IMR-90 (cell line): Measurements from ENCODE around the gene MAP2K5. TPM values are rescaled to one million over a fixed set of nuclear protein-coding genes. Genes with fewer than 3 reads are reported as not detected.
"Not testable (repeated sequence)": the region's sequence is repeated elsewhere in the genome, so short reads cannot be mapped to it uniquely, and the experiment has no call there.

Experiments
- ATAC-seq: fragments of 200-7000 bp; cut with Tn5 transposase; 2 replicates; pipeline ENCODE4 v1.9.1; 2020; ENCODE audit warnings: low read depth, mild to moderate bottlenecking, moderate library complexity
- BruUV-seq: library from RNA; stranded (reverse); fragments of 400-500 nt; replicated peaks from 2 replicates; lab custom pipeline; 2021; lab: Mats Ljungman, UMichigan
- CTCF ChIA-PET: fragments of 300-600 bp; formaldehyde crosslinking; extraction: SDS; loops from one replicate; lab custom pipeline; 2021; ENCODE audit warnings: antibody characterized with exemption; lab: Yijun Ruan, JAX
- POLR2A ChIA-PET: fragments of 300-600 bp; sonication (Branson Sonifier 250); formaldehyde crosslinking; loops from one replicate; lab custom pipeline; 2022; ENCODE audit warnings: antibody characterized with exemption; ENCODE audit not compliant: unreplicated experiment; lab: Charles Lee
- DNase-seq: peaks from one replicate; pipeline ENCODE4 v3.0.0; 2013
- H2AFZ ChIP-seq: replicated peaks from 2 replicates; pipeline ENCODE3; 2013; ENCODE audit warnings: low read length, mild to moderate bottlenecking; ENCODE audit not compliant: poor library complexity
- H2AK5ac ChIP-seq: 2 replicates; pipeline ENCODE4 v1.6.1; 2013; ENCODE audit warnings: low read depth, low read length, inconsistent platforms
- H2AK9ac ChIP-seq: replicated peaks from 2 replicates; pipeline ENCODE3; 2013; ENCODE audit warnings: mild to moderate bottlenecking, low read depth, low read length, moderate library complexity; ENCODE audit not compliant: poor library complexity
- H2BK120ac ChIP-seq: 2 replicates; pipeline ENCODE4 v1.6.1; 2013; ENCODE audit warnings: low read depth, low read length, inconsistent platforms
- H2BK15ac ChIP-seq: 3 replicates; pipeline ENCODE4 v1.6.1; 2013; ENCODE audit warnings: low read depth, low read length, inconsistent platforms
- H2BK20ac ChIP-seq: 2 replicates; pipeline ENCODE4 v1.6.1; 2013; ENCODE audit warnings: low read depth, mild to moderate bottlenecking, inconsistent platforms, low read length, moderate library complexity
- H2BK5ac ChIP-seq: 2 replicates; pipeline ENCODE4 v1.6.1; 2013; ENCODE audit warnings: mild to moderate bottlenecking, low read depth, low read length, inconsistent platforms; ENCODE audit not compliant: poor library complexity, severe bottlenecking
- H3K14ac ChIP-seq: replicated peaks from 2 replicates; pipeline ENCODE4 v1.6.1; 2013; ENCODE audit warnings: low read depth, low read length, inconsistent platforms
- H3K18ac ChIP-seq: 2 replicates; pipeline ENCODE4 v1.6.1; 2013; ENCODE audit warnings: low read depth, low read length, control low read depth
- H3K23ac ChIP-seq: 2 replicates; pipeline ENCODE4 v1.6.1; 2013; ENCODE audit warnings: low read depth, low read length, inconsistent platforms
- H3K27ac ChIP-seq: 2 replicates; pipeline ENCODE4 v1.5.1; 2013; ENCODE audit warnings: mild to moderate bottlenecking, control low read depth, low read length; ENCODE audit not compliant: insufficient read depth
- H3K27me3 ChIP-seq: 2 replicates; pipeline ENCODE4 v1.6.1; 2013; ENCODE audit warnings: low read length; ENCODE audit not compliant: control insufficient read depth, insufficient read depth
- H3K36me3 ChIP-seq: 2 replicates; pipeline ENCODE4 v1.6.1; 2013; ENCODE audit warnings: low read length, mixed read lengths; ENCODE audit not compliant: control insufficient read depth, insufficient read depth
- H3K4ac ChIP-seq: 2 replicates; pipeline ENCODE4 v1.6.1; 2013; ENCODE audit warnings: low read depth, low read length, inconsistent platforms
- H3K4me1 ChIP-seq: 2 replicates; pipeline ENCODE4 v1.6.1; 2013; ENCODE audit warnings: low read length, mixed read lengths; ENCODE audit not compliant: control insufficient read depth, insufficient read depth
- H3K4me2 ChIP-seq: 2 replicates; pipeline ENCODE4 v1.6.1; 2013; ENCODE audit warnings: low read depth, mild to moderate bottlenecking, control low read depth, low read length, moderate library complexity
- H3K4me3 ChIP-seq: 2 replicates; pipeline ENCODE4 v1.5.1; 2013; ENCODE audit warnings: low read depth, mild to moderate bottlenecking, control low read depth, low read length, moderate library complexity; ENCODE audit not compliant: insufficient read depth
- H3K56ac ChIP-seq: 2 replicates; pipeline ENCODE4 v1.6.1; 2013; ENCODE audit warnings: low read length, inconsistent platforms; ENCODE audit not compliant: insufficient read depth; ENCODE audit errors: extremely low read depth
- H3K79me1 ChIP-seq, 2 experiments: 2 replicates each; pipeline ENCODE4 v1.6.1; 2013; ENCODE audit warnings: low read length in 2 of 2, inconsistent platforms in 1 of 2, low read depth in 1 of 2
- H3K9ac ChIP-seq: 2 replicates; pipeline ENCODE4 v1.6.1; 2013; ENCODE audit warnings: low read depth, low read length, control low read depth
- H3K9me1 ChIP-seq: 2 replicates; pipeline ENCODE4 v1.6.1; 2013; ENCODE audit warnings: low read length, inconsistent platforms; ENCODE audit not compliant: insufficient read depth
- H3K9me3 ChIP-seq: 2 replicates; pipeline ENCODE4 v1.6.1; 2013; ENCODE audit warnings: low read length; ENCODE audit not compliant: control insufficient read depth, insufficient read depth
- H4K20me1 ChIP-seq: 2 replicates; pipeline ENCODE4 v1.6.1; 2013; ENCODE audit warnings: low read length, inconsistent platforms; ENCODE audit not compliant: insufficient read depth
- H4K5ac ChIP-seq: 2 replicates; pipeline ENCODE4 v1.6.1; 2013; ENCODE audit warnings: mild to moderate bottlenecking, low read depth, low read length, control low read depth
- H4K8ac ChIP-seq, 2 experiments: 2 replicates each; pipeline ENCODE4 v1.6.1; 2013; ENCODE audit warnings: low read depth in 2 of 2, low read length in 2 of 2, control low read depth in 1 of 2, inconsistent platforms in 1 of 2
- H4K91ac ChIP-seq: 2 replicates; pipeline ENCODE4 v1.6.1; 2013; ENCODE audit warnings: low read depth, low read length, inconsistent platforms; ENCODE audit not compliant: insufficient read depth
- WGBS, 2 experiments: methylation state at CpG; one replicate each; pipeline versions ENCODE4 v1.1.5 to v1.1.7; 2013; ENCODE audit warnings: missing lambda C conversion rate in 2 of 2; ENCODE audit not compliant: insufficient read length in 1 of 2; ENCODE audit errors: extremely low coverage in 2 of 2; 5-methylcytosine and 5-hydroxymethylcytosine counted together
- dilution Hi-C: fragments of 300-500 bp; cut with HindIII; formaldehyde crosslinking; loops from one replicate; pipeline ENCODE4 v1.14.3; 2018; ENCODE audit warnings: low sequenced_read_pairs; ENCODE audit not compliant: unreplicated experiment
- in situ Hi-C: fragments of 300-500 bp; cut with MboI; formaldehyde crosslinking; loops from 3 replicates; pipeline ENCODE4 v1.14.3; 2019; ENCODE audit warnings: low sequenced_read_pairs, inconsistent platforms, mixed read lengths
- intact Hi-C: fragments of 100-400 bp; cut with micrococcal nuclease; formaldehyde crosslinking; loops from 2 replicates; pipeline ENCODE4 v1.10.0; 2022
- polyA plus RNA-seq, 3 experiments: library from polyadenylated mRNA; depleted of rRNA; stranded (reverse); fragments of >200 nt; gene quantifications; 2 replicates each; pipeline ENCODE4 v1.2.3, GENCODE V29; 2012; ENCODE audit warnings: low replicate concordance in 1 of 3
- total RNA-seq: library from RNA; depleted of rRNA; stranded (reverse); fragments of >200 nt; gene quantifications from 2 replicates; pipeline ENCODE4 v1.2.3, GENCODE V29; 2012
- TF ChIP-seq, protein P1 (sequence below): fragments of 150-350 bp; IDR thresholded peaks from 2 replicates; pipeline ENCODE4 v1.6.1; 2016; ENCODE audit warnings: low read depth, mild to moderate bottlenecking, low read length, moderate library complexity, borderline replicate concordance

MAP2K5 gene
- total and polyA plus RNA-seq, 2 of the 4 experiments (the other 2 are of a cell fraction), result 1.6 to 6.1 TPM

DNA sequence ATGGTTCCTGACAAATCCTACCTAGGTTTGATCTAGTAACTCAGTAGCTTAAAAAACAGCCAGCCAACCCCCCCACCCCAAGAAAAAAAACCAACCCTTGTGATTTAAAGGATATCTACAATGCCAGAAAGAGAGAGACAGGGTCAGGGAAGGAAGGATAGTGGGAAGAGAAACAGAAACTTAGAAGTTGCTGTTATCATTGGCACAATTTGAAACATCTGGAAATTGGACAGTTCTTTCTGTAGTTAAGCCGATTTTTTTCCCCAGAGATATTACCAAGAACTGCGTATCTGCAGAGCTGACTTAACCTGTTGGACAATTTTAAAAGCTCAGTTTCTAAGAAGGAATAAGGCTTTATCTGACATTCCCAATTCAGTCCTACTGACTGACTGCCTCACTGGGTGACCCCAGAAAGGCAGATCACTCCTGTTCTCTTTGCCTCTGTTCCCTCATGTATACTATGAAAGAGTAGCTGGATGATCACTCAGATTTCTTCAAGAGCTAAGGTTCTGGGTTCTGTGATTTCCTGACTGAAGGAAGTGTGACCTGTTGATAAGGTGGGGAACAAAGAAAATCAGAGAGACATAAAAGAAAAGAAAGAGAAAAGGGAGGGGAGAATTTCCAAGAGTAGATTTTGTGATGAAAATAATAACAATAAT is 128.3 kb downstream of the MAP2K5 start:
- no peak overlapping the region for H3K18ac ChIP-seq
- no peak overlapping the region for H4K8ac ChIP-seq
- ChIA-PET POLR2A (no interaction called here), CTCF (no interaction called here)
- no peak overlapping the region for H3K23ac ChIP-seq
- H4K20me1 ChIP-seq, result no peaks in the 10 kb centered on the region
- H2BK120ac ChIP-seq, result no peak overlapping the region
- in situ Hi-C loops (no loop called here), dilution Hi-C loops (no loop called here), intact Hi-C loops (no loop called here)
- no peak overlapping the region for H3K56ac ChIP-seq
- ATAC-seq, result no peak
- H4K91ac ChIP-seq, result no peak overlapping the region
- no peaks in the 10 kb centered on the region for H3K9me1 ChIP-seq
- WGBS, 2 experiments, result no CpG with 5 or more reads among the region's 2 CpGs
- no peak overlapping the region for H3K27ac ChIP-seq
- no peak overlapping the region for H3K4me3 ChIP-seq
- H2AK9ac ChIP-seq, result no peak overlapping the region
- no peaks in the 10 kb centered on the region for H3K4me1 ChIP-seq
- H3K9me3 ChIP-seq, result no peaks in the 10 kb centered on the region
- H2BK20ac ChIP-seq, result no peak overlapping the region
- TF ChIP-seq, protein P1, sequence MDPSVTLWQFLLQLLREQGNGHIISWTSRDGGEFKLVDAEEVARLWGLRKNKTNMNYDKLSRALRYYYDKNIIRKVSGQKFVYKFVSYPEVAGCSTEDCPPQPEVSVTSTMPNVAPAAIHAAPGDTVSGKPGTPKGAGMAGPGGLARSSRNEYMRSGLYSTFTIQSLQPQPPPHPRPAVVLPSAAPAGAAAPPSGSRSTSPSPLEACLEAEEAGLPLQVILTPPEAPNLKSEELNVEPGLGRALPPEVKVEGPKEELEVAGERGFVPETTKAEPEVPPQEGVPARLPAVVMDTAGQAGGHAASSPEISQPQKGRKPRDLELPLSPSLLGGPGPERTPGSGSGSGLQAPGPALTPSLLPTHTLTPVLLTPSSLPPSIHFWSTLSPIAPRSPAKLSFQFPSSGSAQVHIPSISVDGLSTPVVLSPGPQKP, result no peak
- H2AFZ ChIP-seq, result no peak overlapping the region
- H2BK15ac ChIP-seq, result no peak overlapping the region
- no peak overlapping the region for H4K5ac ChIP-seq
- H2AK5ac ChIP-seq, result no peak overlapping the region
- H3K4ac ChIP-seq, result no peak overlapping the region
- H3K79me1 ChIP-seq, result no peaks in the 10 kb centered on the region
- H3K27me3 ChIP-seq, result no peaks in the 10 kb centered on the region
- no peak for DNase-seq
- no peak overlapping the region for H3K9ac ChIP-seq
- no peak overlapping the region for H3K14ac ChIP-seq
- BruUV-seq, result no TSS peak
- H3K36me3 ChIP-seq, result 0 out of 2 replicates have a peak, but pooled peaks cover 1% of the 10 kb centered on the region
- no peak overlapping the region for H2BK5ac ChIP-seq
- H3K4me2 ChIP-seq, result no peak overlapping the region

- H3K4ac ChIP-seq, H2AK9ac ChIP-seq, H2BK15ac ChIP-seq, DNase-seq, H3K9ac ChIP-seq, H3K23ac ChIP-seq, CTCF ChIA-PET, H4K91ac ChIP-seq, H3K4me1 ChIP-seq, POLR2A ChIA-PET, ATAC-seq, H3K14ac ChIP-seq, H4K8ac ChIP-seq, H2BK20ac ChIP-seq, H3K27ac ChIP-seq, H3K27me3 ChIP-seq, H3K9me1 ChIP-seq, dilution Hi-C loops, H3K36me3 ChIP-seq, H3K9me3 ChIP-seq, H3K4me3 ChIP-seq, H3K79me1 ChIP-seq, BruUV-seq, H4K5ac ChIP-seq, H4K20me1 ChIP-seq, H2AFZ ChIP-seq, in situ Hi-C loops, H3K4me2 ChIP-seq, H3K18ac ChIP-seq, H2BK5ac ChIP-seq, H2BK120ac ChIP-seq, intact Hi-C loops, H2AK5ac ChIP-seq, H3K56ac ChIP-seq: not testable (repeated sequence)
- no CpG with 5 or more reads among the region's 2 CpGs for WGBS, 2 experiments
Measured at GRCh38 chr15:67672834-67673233, 130.3 kb downstream of the MAP2K5 start.
